PFSK-1 (cell line): Measurements from ENCODE around the gene KITLG.

Experiments used
- TAF1 ChIP-seq: IDR thresholded peaks from 2 replicates; pipeline ENCODE4 v1.6.1; 2012; ENCODE audit warnings: low read length, control low read depth, borderline replicate concordance; ENCODE audit not compliant: insufficient read depth
- TF ChIP-seq, protein P1 (sequence below), 2 experiments: IDR thresholded peaks; 2 replicates each; pipeline versions ENCODE4 v1.6.1 to v1.8.0; 2011 to 2012; ENCODE audit warnings: low read depth in 2 of 2, low read length in 2 of 2, control low read depth in 1 of 2, inconsistent platforms in 1 of 2, mild to moderate bottlenecking in 1 of 2, moderate library complexity in 1 of 2; ENCODE audit not compliant: insufficient read depth in 1 of 2

DNA sequence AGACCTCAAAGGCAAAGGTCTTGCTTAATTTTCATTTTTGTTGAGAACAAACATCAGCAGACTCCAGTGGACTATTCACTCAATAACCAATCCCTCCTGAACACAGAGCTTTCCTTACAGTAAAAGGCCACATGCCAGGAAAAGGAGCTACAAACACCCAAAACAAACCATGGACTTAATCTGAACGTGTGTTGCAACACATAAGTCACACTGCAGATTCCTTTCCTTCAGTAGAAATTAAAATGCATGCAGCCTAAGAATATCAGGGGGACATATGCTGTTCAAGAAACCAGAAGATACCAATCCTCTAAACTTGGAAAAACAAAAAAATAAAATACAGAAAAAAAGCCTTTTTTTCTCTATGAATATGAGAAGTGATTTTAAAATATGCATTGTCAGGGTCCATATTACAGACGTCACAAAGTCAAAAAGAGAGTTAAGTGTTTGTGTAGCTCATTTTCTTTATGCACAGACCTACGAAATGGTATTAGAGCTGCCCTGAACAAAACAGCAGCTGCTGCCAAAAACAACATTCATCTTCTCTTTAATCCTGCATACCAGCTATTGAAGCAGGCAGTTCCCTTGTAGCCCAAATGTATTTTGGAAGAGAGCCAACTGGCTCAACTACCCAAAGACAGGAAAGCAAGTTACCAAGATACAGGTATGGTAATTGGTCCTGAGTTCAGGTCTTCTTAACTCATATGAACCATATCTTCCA is 26.2 kb downstream of the KITLG start:
- no peak for TF ChIP-seq TAF1
- TF ChIP-seq, protein P1, sequence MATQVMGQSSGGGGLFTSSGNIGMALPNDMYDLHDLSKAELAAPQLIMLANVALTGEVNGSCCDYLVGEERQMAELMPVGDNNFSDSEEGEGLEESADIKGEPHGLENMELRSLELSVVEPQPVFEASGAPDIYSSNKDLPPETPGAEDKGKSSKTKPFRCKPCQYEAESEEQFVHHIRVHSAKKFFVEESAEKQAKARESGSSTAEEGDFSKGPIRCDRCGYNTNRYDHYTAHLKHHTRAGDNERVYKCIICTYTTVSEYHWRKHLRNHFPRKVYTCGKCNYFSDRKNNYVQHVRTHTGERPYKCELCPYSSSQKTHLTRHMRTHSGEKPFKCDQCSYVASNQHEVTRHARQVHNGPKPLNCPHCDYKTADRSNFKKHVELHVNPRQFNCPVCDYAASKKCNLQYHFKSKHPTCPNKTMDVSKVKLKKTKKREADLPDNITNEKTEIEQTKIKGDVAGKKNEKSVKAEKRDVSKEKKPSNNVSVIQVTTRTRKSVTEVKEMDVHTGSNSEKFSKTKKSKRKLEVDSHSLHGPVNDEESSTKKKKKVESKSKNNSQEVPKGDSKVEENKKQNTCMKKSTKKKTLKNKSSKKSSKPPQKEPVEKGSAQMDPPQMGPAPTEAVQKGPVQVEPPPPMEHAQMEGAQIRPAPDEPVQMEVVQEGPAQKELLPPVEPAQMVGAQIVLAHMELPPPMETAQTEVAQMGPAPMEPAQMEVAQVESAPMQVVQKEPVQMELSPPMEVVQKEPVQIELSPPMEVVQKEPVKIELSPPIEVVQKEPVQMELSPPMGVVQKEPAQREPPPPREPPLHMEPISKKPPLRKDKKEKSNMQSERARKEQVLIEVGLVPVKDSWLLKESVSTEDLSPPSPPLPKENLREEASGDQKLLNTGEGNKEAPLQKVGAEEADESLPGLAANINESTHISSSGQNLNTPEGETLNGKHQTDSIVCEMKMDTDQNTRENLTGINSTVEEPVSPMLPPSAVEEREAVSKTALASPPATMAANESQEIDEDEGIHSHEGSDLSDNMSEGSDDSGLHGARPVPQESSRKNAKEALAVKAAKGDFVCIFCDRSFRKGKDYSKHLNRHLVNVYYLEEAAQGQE (IDR thresholded peaks at IDR 0.05; ENCODE audit: insufficient read depth in 1 of 2, low read depth in 2 of 2, low read length in 2 of 2): no peak
